ENCODE data around the gene ARID2.

Gene ARID2

GRCh38 chr12:45907955-45908354 lies 178.4 kb downstream of the ARID2 start:
- no peak for DNase-seq (ENCODE audit: low read depth)
- TF ChIP-seq CTCF (IDR thresholded peaks at IDR 0.05; ENCODE audit: control insufficient read depth, extremely low read depth, insufficient read depth), result no peak
- H3K4me3 ChIP-seq (ENCODE audit: low read depth, low read length), result no peak overlapping the region

- no peak for TF ChIP-seq CTCF (IDR thresholded peaks at IDR 0.05; ENCODE audit: control insufficient read depth, extremely low read depth, insufficient read depth)
Observed at GRCh38 chr12:45909041-45909713, 179.7 kb downstream of the ARID2 start.

GRCh38 chr12:45912774-45913173 lies 183.3 kb downstream of the ARID2 start:
- no peak for TF ChIP-seq CTCF (IDR thresholded peaks at IDR 0.05; ENCODE audit: control insufficient read depth, extremely low read depth, insufficient read depth)
- H3K4me3 ChIP-seq (ENCODE audit: low read depth, low read length), result no peak overlapping the region
- DNase-seq (ENCODE audit: low read depth), result no peak

More at GRCh38 chr12:45909041-45909713, 179.7 kb downstream of the ARID2 start:
- no peak for DNase-seq (ENCODE audit: low read depth)
- H3K4me3 ChIP-seq (ENCODE audit: low read depth, low read length), result no peak overlapping the region

GRCh38 chr12:45913631-45914030 lies 184.1 kb downstream of the ARID2 start:
- no peak for TF ChIP-seq CTCF (IDR thresholded peaks at IDR 0.05; ENCODE audit: control insufficient read depth, extremely low read depth, insufficient read depth)
- no peak for DNase-seq (ENCODE audit: low read depth)
- H3K4me3 ChIP-seq (ENCODE audit: low read depth, low read length), result no peak overlapping the region

GRCh38 chr12:45914090-45914489 lies 184.6 kb downstream of the ARID2 start:
- TF ChIP-seq CTCF (IDR thresholded peaks at IDR 0.05; ENCODE audit: control insufficient read depth, extremely low read depth, insufficient read depth), result no peak
- DNase-seq (ENCODE audit: low read depth), result no peak
- H3K4me3 ChIP-seq (ENCODE audit: low read depth, low read length), result no peak overlapping the region

- DNase-seq (ENCODE audit: low read depth), result no peak
- H3K4me3 ChIP-seq (ENCODE audit: low read depth, low read length), result no peak overlapping the region
- TF ChIP-seq CTCF (IDR thresholded peaks at IDR 0.05; ENCODE audit: control insufficient read depth, extremely low read depth, insufficient read depth), result no peak
Observed at GRCh38 chr12:45915405-45915804, 185.9 kb downstream of the ARID2 start.

GRCh38 chr12:45918818-45919217 lies 189.3 kb downstream of the ARID2 start:
- no peak overlapping the region for H3K4me3 ChIP-seq (ENCODE audit: low read depth, low read length)
- no peak for DNase-seq (ENCODE audit: low read depth)
- no peak for TF ChIP-seq CTCF (IDR thresholded peaks at IDR 0.05; ENCODE audit: control insufficient read depth, extremely low read depth, insufficient read depth)
